Progenitor cell of endocrine pancreas (in vitro differentiated cells): ENCODE measurements around the gene TXNDC16. TPM values are rescaled to one million over a fixed set of nuclear protein-coding genes. Genes with fewer than 3 reads are reported as not detected.

Source experiments
- DNase-seq: peaks from one replicate; pipeline ENCODE4 v3.0.0; 2021; ENCODE audit warnings: low spot score; ENCODE audit not compliant: unreplicated experiment
- H3K27ac Mint-ChIP-seq: 2 replicates; pipeline ENCODE4 v1.8.0; 2021; ENCODE audit warnings: mild to moderate bottlenecking, moderate library complexity, mixed read lengths
- H3K27me3 Mint-ChIP-seq: 2 replicates; pipeline ENCODE4 v1.8.0; 2021; ENCODE audit warnings: mixed read lengths
- H3K36me3 Mint-ChIP-seq: 2 replicates; pipeline ENCODE4 v1.8.0; 2022; ENCODE audit warnings: mixed read lengths; ENCODE audit not compliant: insufficient read depth
- H3K4me1 Mint-ChIP-seq: 2 replicates; pipeline ENCODE4 v1.8.0; 2021; ENCODE audit warnings: low read depth, mixed read lengths
- H3K4me3 Mint-ChIP-seq: 2 replicates; pipeline ENCODE4 v1.8.0; 2021; ENCODE audit warnings: low read depth, mild to moderate bottlenecking, moderate library complexity, mixed read lengths
- H3K9me3 Mint-ChIP-seq: 2 replicates; pipeline ENCODE4 v1.8.0; 2021; ENCODE audit warnings: low read depth, mixed read lengths
- CTCF ChIP-seq: fragments of 200-600 bp; sonication (generic); IDR thresholded peaks from one replicate; pipeline ENCODE4 v1.5.0; 2021; ENCODE audit warnings: antibody characterized with exemption, mild to moderate bottlenecking; ENCODE audit not compliant: unreplicated experiment
- total RNA-seq: library from RNA; stranded (reverse); gene quantifications from 2 replicates; pipeline ENCODE4 v1.2.1, GENCODE V29; 2021

The TXNDC16 gene
- total RNA-seq, 1 donor from 2014 or later, result 18.9 TPM

- no peaks in the 10 kb centered on the region for H3K9me3 Mint-ChIP-seq
- TF ChIP-seq CTCF, result no peak
- H3K27ac Mint-ChIP-seq, result peak overlapping the region; percentile 59
Measured at GRCh38 chr14:52522581-52523345, 29.5 kb downstream of the TXNDC16 start.

GRCh38 chr14:52522033-52522432, 30.3 kb downstream of the TXNDC16 start:
- H3K9me3 Mint-ChIP-seq, result no peaks in the 10 kb centered on the region
- no peak for TF ChIP-seq CTCF
- H3K36me3 Mint-ChIP-seq, result peaks cover 4% of the 10 kb centered on the region
- H3K27ac Mint-ChIP-seq, result peak overlapping the region; percentile 59
- peaks cover 14% of the 10 kb centered on the region for H3K4me1 Mint-ChIP-seq
- H3K27me3 Mint-ChIP-seq, result no peaks in the 10 kb centered on the region
- no peak overlapping the region for H3K4me3 Mint-ChIP-seq
- no peak for DNase-seq

More at GRCh38 chr14:52522581-52523345, 29.5 kb downstream of the TXNDC16 start:
- Mint-ChIP-seq H3K27me3 (no peaks in the 10 kb centered on the region), H3K4me1 (peaks cover 14% of the 10 kb centered on the region), H3K36me3 (peaks cover 4% of the 10 kb centered on the region), H3K4me3 (no peak overlapping the region)
- DNase-seq, result no peak

GRCh38 chr14:52514046-52514811, 38.1 kb downstream of the TXNDC16 start:
- H3K4me1 Mint-ChIP-seq, result no peaks in the 10 kb centered on the region
- TF ChIP-seq CTCF, result no peak
- H3K27ac Mint-ChIP-seq, result no peak overlapping the region
- no peak overlapping the region for H3K4me3 Mint-ChIP-seq
- H3K9me3 Mint-ChIP-seq, result no peaks in the 10 kb centered on the region
- no peaks in the 10 kb centered on the region for H3K27me3 Mint-ChIP-seq
- H3K36me3 Mint-ChIP-seq, result no peaks in the 10 kb centered on the region
- no peak for DNase-seq

GRCh38 chr14:52513249-52513648, 39.1 kb downstream of the TXNDC16 start:
- TF ChIP-seq CTCF, result no peak
- H3K9me3 Mint-ChIP-seq, result peaks cover 1% of the 10 kb centered on the region
- H3K27ac Mint-ChIP-seq, result no peak overlapping the region

GRCh38 chr14:52494444-52494843, 57.9 kb downstream of the TXNDC16 start:
- no peak for TF ChIP-seq CTCF
- Mint-ChIP-seq H3K4me1 (no peaks in the 10 kb centered on the region), H3K27ac (no peak overlapping the region), H3K27me3 (no peaks in the 10 kb centered on the region), H3K4me3 (no peak overlapping the region), H3K36me3 (peaks cover 23% of the 10 kb centered on the region), H3K9me3 (peaks cover 17% of the 10 kb centered on the region)
- DNase-seq, result no peak

More at GRCh38 chr14:52513249-52513648, 39.1 kb downstream of the TXNDC16 start:
- Mint-ChIP-seq H3K27me3 (no peaks in the 10 kb centered on the region), H3K36me3 (peaks cover 6% of the 10 kb centered on the region), H3K4me1 (no peaks in the 10 kb centered on the region), H3K4me3 (no peak overlapping the region)
- no peak for DNase-seq
